Gastroesophageal sphincter (tissue), 4 donors: ENCODE data around the gene ZDHHC23. TPM values are rescaled to one million over a fixed set of nuclear protein-coding genes. Genes with fewer than 3 reads are reported as not detected.

Source experiments
- ATAC-seq: fragments of 150-250 bp; one replicate; pipeline ENCODE4 v1.9.1; 2016; ENCODE audit warnings: mild to moderate bottlenecking, moderate library complexity
- H3K27ac ChIP-seq, 4 donors: fragments of 200-600 bp; sonication (generic) in 3 of 4; 1 replicate in 3 of 4; 2 replicates in 1 of 4; pipeline ENCODE4 v1.5.1; 2016 to 2019
- H3K27me3 ChIP-seq: fragments of 200-600 bp; sonication (generic); one replicate; pipeline ENCODE4 v1.5.1; 2019
- H3K36me3 ChIP-seq, 2 donors: fragments of 200-600 bp; sonication (generic); one replicate each; pipeline ENCODE4 v1.5.1; 2019; ENCODE audit warnings: control low read depth in 1 of 2
- H3K4me1 ChIP-seq, 3 donors: fragments of 200-600 bp; sonication (generic); 1 replicate in 2 of 3; 2 replicates in 1 of 3; pipeline ENCODE4 v1.5.1; 2016 to 2019; ENCODE audit warnings: control low read depth in 2 of 3
- H3K4me3 ChIP-seq, 2 donors: fragments of 200-600 bp; sonication (generic); one replicate each; pipeline ENCODE4 v1.5.1; 2019; ENCODE audit warnings: mild to moderate bottlenecking in 1 of 2, moderate library complexity in 1 of 2
- H3K9me3 ChIP-seq, 3 donors: fragments of 200-600 bp; sonication (generic); one replicate each; pipeline ENCODE4 v1.5.1; 2017 to 2019; ENCODE audit warnings: control low read depth in 2 of 3
- EP300 ChIP-seq: sonication (generic); formaldehyde crosslinking; IDR thresholded peaks from one replicate; pipeline ENCODE4 v1.6.1; 2017; ENCODE audit warnings: antibody characterized with exemption, mild to moderate bottlenecking
- POLR2A ChIP-seq, 2 donors: fragments of 450-650 bp; IDR thresholded peaks; one replicate each; pipeline ENCODE4 v1.6.1; 2017; ENCODE audit warnings: antibody characterized with exemption in 2 of 2, mild to moderate bottlenecking in 2 of 2, moderate library complexity in 1 of 2
- POLR2AphosphoS5 ChIP-seq: sonication (generic); formaldehyde crosslinking; IDR thresholded peaks from one replicate; pipeline ENCODE4 v1.6.1; 2017; ENCODE audit warnings: antibody characterized with exemption
- WGBS, 2 donors: methylation state at CpG; one replicate each; pipeline ENCODE4 v1.1.5; 2018; ENCODE audit warnings: low coverage in 1 of 2; 5-methylcytosine and 5-hydroxymethylcytosine counted together
- total RNA-seq, 4 donors: library from RNA; depleted of rRNA; stranded (reverse); fragments of >200 nt; gene quantifications; one replicate each; pipeline ENCODE4 v1.1.0, GENCODE V29; 2016
- TF ChIP-seq, protein P1 (sequence below), 4 experiments: fragments of 200-600 bp in 2 of 4; fragments of 450-650 bp in 2 of 4; sonication (generic) in 1 of 4; IDR thresholded peaks; one replicate each; pipeline ENCODE4 v1.5.1; 2017 to 2019; ENCODE audit warnings: antibody characterized with exemption in 4 of 4, mild to moderate bottlenecking in 2 of 4, moderate library complexity in 2 of 4

Gene ZDHHC23
- total RNA-seq, 4 donors from 2014 or later = 1.2 to 4.4 (median 2.2) TPM

DNA sequence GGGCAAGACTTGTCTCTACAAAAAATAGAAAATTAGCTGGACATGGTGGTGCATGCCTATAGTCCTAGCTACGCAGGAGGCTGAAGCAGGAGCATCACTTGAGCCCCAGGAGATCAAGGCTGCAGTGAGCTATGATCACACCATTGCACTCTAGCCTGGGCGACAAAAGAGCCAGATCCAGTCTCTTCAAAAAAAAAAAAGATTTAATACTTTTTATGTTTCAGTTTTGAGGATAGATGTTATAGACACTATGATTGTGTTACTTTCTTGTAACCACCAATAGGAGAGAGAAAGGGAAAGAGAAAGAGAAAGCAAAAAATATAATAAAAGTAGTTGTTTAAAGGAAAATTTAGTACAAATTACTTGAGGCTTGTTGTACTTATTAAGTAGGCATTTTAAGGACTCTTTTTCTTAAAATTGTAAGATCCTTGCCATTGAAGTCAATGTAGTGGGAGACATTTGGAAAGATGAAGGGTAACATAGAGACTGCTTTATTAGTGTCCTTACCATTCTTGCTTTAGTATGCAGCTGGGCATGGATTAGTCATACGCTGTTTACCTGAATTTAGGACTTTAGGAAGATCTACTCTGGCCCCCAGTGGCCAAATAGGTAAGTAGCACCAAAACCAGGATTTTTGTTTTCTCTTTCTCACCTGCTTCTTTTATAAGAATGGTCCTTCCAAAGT is 35.1 kb upstream of the ZDHHC23 start:
- WGBS, 2 donors = 57 to 66% methylated on average over 3 of the region's 3 CpGs
- TF ChIP-seq, protein P1, sequence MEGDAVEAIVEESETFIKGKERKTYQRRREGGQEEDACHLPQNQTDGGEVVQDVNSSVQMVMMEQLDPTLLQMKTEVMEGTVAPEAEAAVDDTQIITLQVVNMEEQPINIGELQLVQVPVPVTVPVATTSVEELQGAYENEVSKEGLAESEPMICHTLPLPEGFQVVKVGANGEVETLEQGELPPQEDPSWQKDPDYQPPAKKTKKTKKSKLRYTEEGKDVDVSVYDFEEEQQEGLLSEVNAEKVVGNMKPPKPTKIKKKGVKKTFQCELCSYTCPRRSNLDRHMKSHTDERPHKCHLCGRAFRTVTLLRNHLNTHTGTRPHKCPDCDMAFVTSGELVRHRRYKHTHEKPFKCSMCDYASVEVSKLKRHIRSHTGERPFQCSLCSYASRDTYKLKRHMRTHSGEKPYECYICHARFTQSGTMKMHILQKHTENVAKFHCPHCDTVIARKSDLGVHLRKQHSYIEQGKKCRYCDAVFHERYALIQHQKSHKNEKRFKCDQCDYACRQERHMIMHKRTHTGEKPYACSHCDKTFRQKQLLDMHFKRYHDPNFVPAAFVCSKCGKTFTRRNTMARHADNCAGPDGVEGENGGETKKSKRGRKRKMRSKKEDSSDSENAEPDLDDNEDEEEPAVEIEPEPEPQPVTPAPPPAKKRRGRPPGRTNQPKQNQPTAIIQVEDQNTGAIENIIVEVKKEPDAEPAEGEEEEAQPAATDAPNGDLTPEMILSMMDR (IDR thresholded peaks at IDR 0.05) = peak; percentile 14 to 60 (median 49)
- TF ChIP-seq POLR2A (IDR thresholded peaks at IDR 0.05) = no peak

DNA sequence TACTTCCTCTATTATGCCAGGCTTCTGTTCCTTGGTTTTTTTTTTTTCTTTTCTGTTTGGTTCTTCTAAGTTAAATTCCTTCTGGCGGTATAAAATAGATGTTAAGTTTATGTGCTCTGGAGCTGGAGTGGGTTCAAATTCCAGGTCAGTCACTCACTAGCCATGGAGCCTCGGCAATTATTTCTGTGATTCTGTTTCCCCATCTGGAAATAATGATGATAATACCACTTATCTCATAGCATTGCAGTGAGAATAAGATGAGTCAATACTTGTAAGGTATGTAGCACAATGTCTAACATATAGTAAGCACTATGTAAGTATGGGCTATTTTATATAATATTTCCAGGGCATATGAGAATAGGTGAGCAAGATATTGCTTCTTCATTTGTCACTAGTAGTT is 33.2 kb upstream of the ZDHHC23 start:
- no peak overlapping the region for H3K27ac ChIP-seq
- no peaks in the 10 kb centered on the region for H3K27me3 ChIP-seq
- 43 to 58% methylated on average over 2 of the region's 2 CpGs for WGBS, 2 donors
- H3K4me3 ChIP-seq = no peak overlapping the region
- no peaks in the 10 kb centered on the region for H3K4me1 ChIP-seq
- TF ChIP-seq EP300 (no peak), POLR2A (IDR thresholded peaks at IDR 0.05) (no peak), POLR2AphosphoS5 (no peak)
- TF ChIP-seq, protein P1 (IDR thresholded peaks at IDR 0.05) = no peak
- no peaks in the 10 kb centered on the region for H3K9me3 ChIP-seq
- ATAC-seq = no peak
- no peaks in the 10 kb centered on the region for H3K36me3 ChIP-seq

More for the DNA sequence above, 35.1 kb upstream of the ZDHHC23 start:
- no peak for ATAC-seq
- Histone ChIP-seq H3K27ac (no peak overlapping the region), H3K4me3 (no peak overlapping the region), H3K27me3 (no peaks in the 10 kb centered on the region), H3K4me1 (no peaks in the 10 kb centered on the region), H3K9me3 (no peaks in the 10 kb centered on the region), H3K36me3 (no peaks in the 10 kb centered on the region)

DNA sequence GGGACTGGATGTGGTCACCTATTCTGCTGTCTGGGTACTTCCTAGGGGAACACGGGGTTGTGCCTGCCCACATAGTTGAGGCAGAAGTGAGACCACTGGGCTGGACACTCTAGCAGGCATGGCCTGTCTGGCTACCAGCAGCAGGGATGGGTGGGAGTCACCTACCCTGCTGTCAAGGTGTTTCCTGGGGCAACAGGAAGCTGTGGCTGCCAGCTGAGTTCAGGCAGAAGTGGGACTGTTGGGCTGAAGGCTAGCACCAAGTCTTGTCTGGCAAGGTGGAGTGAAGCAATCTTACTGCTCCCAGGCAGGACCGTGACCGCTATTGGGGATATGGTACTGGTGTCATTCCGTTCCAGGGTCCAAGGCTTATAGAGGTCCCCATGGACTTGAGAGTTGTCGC is 20.3 kb upstream of the ZDHHC23 start:
- 92% methylated on average over 2 of the region's 5 CpGs; no CpG with 5 or more reads in 1 of the 2 donors for WGBS, 2 donors
- TF ChIP-seq POLR2A (IDR thresholded peaks at IDR 0.05) = no peak
- TF ChIP-seq, protein P1 (IDR thresholded peaks at IDR 0.05) = no peak
- TF ChIP-seq POLR2AphosphoS5 = no peak
- no peak for TF ChIP-seq EP300
- ATAC-seq = no peak
- no peaks in the 10 kb centered on the region for H3K36me3 ChIP-seq
- H3K27ac ChIP-seq = no peak overlapping the region
- H3K9me3 ChIP-seq = peaks cover 0 to 22% (median 0%) of the 10 kb centered on the region in 3 donors
- no peak overlapping the region for H3K4me3 ChIP-seq
- no peaks in the 10 kb centered on the region for H3K27me3 ChIP-seq
- H3K4me1 ChIP-seq = no peaks in the 10 kb centered on the region

DNA sequence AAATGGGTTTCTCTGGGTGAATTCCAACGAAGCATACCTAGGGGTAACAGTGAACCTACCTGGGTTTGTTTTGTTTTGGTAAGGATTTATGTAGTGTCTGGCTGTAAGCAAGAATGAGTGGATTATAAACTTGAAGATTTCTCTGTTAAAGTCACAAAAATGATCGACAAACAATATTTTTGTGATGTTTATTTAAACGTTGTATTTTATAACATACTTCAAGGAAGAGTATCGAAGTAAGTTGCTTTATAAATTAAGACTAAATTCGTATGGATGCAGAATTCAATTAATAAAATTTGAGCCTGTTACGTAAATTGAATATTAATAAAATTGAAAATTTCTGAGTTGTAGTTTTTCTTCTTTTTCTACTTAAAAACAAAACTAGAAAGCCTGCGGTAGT is 982 bp upstream of the ZDHHC23 start:
- H3K9me3 ChIP-seq = no peaks in the 10 kb centered on the region
- H3K4me3 ChIP-seq = peak overlapping the region; percentile 66 to 89
- H3K36me3 ChIP-seq = no peaks in the 10 kb centered on the region
- H3K27ac ChIP-seq = peak overlapping the region in 2 of 4 donors; percentile 79 to 82
- H3K4me1 ChIP-seq = peaks cover 0 to 13% (median 7%) of the 10 kb centered on the region in 3 donors
- no peak for TF ChIP-seq POLR2AphosphoS5
- no peak for TF ChIP-seq POLR2A (IDR thresholded peaks at IDR 0.05)
- TF ChIP-seq, protein P1 (IDR thresholded peaks at IDR 0.05) = no peak
- TF ChIP-seq EP300 = no peak
- no peaks in the 10 kb centered on the region for H3K27me3 ChIP-seq
- WGBS, 2 donors = 71 to 83% methylated on average over 7 of the region's 7 CpGs
- no peak for ATAC-seq
